Chondrocyte (in vitro differentiated cells): ENCODE results near the gene SYT14. TPM values are rescaled to one million over a fixed set of nuclear protein-coding genes. Genes with fewer than 3 reads are reported as not detected.

Experiments used
- DNase-seq: peaks from one replicate; pipeline ENCODE4 v3.0.0; 2021; ENCODE audit warnings: mixed read lengths, low spot score
- H3K27ac Mint-ChIP-seq: one replicate; pipeline ENCODE4 v1.8.0; 2021; ENCODE audit warnings: mild to moderate bottlenecking, moderate library complexity, mixed read lengths; ENCODE audit not compliant: unreplicated experiment
- H3K27me3 Mint-ChIP-seq: 2 replicates; pipeline ENCODE4 v1.8.0; 2021; ENCODE audit warnings: low read depth, mixed read lengths
- H3K36me3 Mint-ChIP-seq: 2 replicates; pipeline ENCODE4 v1.8.0; 2021; ENCODE audit warnings: low read depth, mixed read lengths
- H3K4me1 Mint-ChIP-seq: 2 replicates; pipeline ENCODE4 v1.8.0; 2021; ENCODE audit warnings: low read depth, mild to moderate bottlenecking, mixed read lengths
- H3K4me3 Mint-ChIP-seq: one replicate; pipeline ENCODE4 v1.8.0; 2021; ENCODE audit warnings: mild to moderate bottlenecking, moderate library complexity, mixed read lengths; ENCODE audit not compliant: unreplicated experiment
- H3K9me3 Mint-ChIP-seq: 2 replicates; pipeline ENCODE4 v1.8.0; 2021; ENCODE audit warnings: low read depth, mixed read lengths
- CTCF ChIP-seq: fragments of 200-600 bp; sonication (generic); IDR thresholded peaks from 2 replicates; pipeline ENCODE4 v1.5.0; 2021; ENCODE audit warnings: antibody characterized with exemption, mild to moderate bottlenecking, moderate library complexity
- total RNA-seq: library from RNA; stranded (reverse); gene quantifications from 3 replicates; pipeline ENCODE4 v1.2.1, GENCODE V29; 2021

The SYT14 gene
- total RNA-seq, 1 donor from 2014 or later: 1.0 TPM

DNA sequence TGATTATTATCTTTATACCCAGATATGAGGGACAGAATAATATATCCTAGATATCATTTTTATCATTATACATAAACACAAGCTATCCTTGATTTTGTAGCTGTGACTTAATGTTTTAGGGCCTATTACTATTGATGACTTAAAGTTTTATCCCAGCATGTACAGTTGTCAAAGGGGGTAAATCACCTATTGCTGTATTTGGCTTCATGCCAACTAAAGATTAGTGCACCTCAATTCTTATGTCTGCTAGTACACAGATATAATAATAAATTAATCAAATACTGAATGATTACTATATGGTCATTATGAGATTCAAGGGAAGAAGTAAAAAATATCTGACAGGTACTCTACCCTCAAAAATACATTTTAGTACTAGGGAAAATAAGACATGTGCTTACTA lies 84.0 kb downstream of the SYT14 start:
- Mint-ChIP-seq H3K4me1 (no peaks in the 10 kb centered on the region), H3K9me3 (no peaks in the 10 kb centered on the region), H3K27me3 (no peaks in the 10 kb centered on the region), H3K36me3 (no peaks in the 10 kb centered on the region), H3K4me3 (no peak overlapping the region), H3K27ac (no peak overlapping the region)
- DNase-seq: no peak
- no peak for TF ChIP-seq CTCF

DNA sequence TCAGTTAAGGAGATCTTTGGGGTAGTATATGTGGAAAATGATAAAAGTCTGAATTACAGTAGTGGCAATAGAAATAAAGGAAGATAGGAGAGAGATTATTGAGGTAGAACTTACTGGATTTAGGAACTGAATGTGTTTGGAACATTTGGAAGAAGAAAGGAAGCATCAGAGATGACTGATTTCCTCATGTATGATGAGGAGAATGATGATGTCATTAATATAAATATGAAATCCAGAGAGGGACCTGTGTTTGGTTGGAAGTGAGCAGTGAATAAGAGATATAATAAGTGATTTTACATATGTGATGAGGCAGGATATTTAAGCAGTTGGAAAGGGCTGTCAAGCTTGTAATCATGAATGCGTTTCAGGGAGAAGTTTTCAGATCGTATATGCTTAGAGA lies 86.3 kb downstream of the SYT14 start:
- no peak for TF ChIP-seq CTCF
- DNase-seq: no peak
- Mint-ChIP-seq H3K27me3 (peaks cover 15% of the 10 kb centered on the region), H3K9me3 (peaks cover 2% of the 10 kb centered on the region), H3K4me1 (no peaks in the 10 kb centered on the region), H3K27ac (no peak overlapping the region), H3K36me3 (no peaks in the 10 kb centered on the region), H3K4me3 (no peak overlapping the region)

DNA sequence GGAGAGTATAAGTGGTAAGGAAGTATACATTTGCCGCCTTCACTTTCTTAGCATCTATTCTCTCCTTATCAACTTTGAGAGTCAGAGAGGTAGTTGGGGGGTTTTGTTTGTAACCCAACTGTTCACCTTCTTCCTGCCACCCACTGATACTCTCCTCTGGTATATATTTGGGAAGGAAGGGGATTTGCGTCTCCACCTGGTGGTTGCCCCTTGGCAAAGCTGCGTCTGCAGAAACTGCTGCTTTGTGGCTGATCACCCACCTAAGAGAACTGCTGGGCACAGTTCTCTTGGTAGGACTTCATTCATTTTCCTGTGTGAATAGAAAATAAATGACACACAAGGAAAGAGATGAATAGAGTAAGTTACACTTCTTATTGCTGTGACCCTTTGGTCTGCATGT lies 87.0 kb downstream of the SYT14 start:
- TF ChIP-seq CTCF: no peak
- DNase-seq: no peak
- Mint-ChIP-seq H3K4me1 (no peaks in the 10 kb centered on the region), H3K4me3 (no peak overlapping the region), H3K27me3 (peaks cover 18% of the 10 kb centered on the region), H3K27ac (no peak overlapping the region), H3K9me3 (peaks cover 4% of the 10 kb centered on the region), H3K36me3 (no peaks in the 10 kb centered on the region)

DNA sequence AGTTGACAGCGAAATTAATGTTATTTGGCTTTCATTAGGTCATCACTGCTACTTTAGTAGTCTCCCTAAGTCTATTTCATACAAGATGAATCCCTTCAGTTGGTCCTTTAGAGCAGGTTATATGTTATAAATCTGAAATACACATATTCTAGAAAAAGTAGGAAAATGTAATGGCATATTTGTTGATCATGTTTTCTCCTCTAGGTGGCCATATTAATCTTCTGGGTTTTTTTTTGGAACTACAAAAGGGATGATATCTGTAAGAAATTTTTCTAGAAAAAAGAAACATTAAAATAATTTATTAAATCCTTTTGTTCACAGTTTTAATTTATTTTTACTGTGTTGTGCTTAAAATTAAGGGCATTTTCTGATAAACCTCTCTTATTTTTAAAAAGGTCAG lies 87.9 kb downstream of the SYT14 start:
- Mint-ChIP-seq H3K27me3 (peaks cover 26% of the 10 kb centered on the region), H3K4me1 (no peaks in the 10 kb centered on the region), H3K27ac (no peak overlapping the region), H3K9me3 (peaks cover 11% of the 10 kb centered on the region), H3K36me3 (peaks cover 2% of the 10 kb centered on the region), H3K4me3 (no peak overlapping the region)
- peak; percentile 64 for TF ChIP-seq CTCF
- DNase-seq: no peak

DNA sequence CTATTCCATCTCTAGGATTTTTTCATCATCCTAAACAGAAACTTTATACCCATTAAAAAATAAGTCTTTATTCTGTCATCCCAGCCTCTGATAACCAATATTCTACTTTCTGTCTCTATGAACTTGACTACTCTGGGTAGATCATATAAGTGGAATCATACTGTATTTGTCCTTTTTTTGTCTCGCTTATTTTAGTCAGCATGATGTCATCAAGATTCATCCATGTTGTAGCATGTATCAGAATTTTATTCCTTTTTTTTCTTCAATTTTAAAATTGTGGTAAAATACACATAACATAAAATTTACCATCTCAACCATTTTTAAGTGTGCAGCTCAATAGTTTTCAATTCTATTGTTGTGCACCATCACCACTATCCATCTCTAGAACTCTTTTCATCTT lies 90.0 kb downstream of the SYT14 start:
- no peak for TF ChIP-seq CTCF
- Mint-ChIP-seq H3K36me3 (peaks cover 3% of the 10 kb centered on the region), H3K27me3 (peaks cover 44% of the 10 kb centered on the region), H3K9me3 (peaks cover 11% of the 10 kb centered on the region), H3K4me1 (no peaks in the 10 kb centered on the region), H3K4me3 (no peak overlapping the region), H3K27ac (no peak overlapping the region)
- no peak for DNase-seq
